Retinal pigment epithelial cell (primary cell): ENCODE results near the gene UBTF.

Experiments used
- DNase-seq: peaks from one replicate; pipeline ENCODE4 v3.0.0-alpha.2; 2010; ENCODE audit warnings: low read depth
- H3K4me3 ChIP-seq: 2 replicates; pipeline ENCODE4 v1.5.1; 2011; ENCODE audit warnings: mild to moderate bottlenecking, low read length, control low read depth, moderate library complexity
- TF ChIP-seq, protein P1 (sequence below): conservative IDR thresholded peaks from 2 replicates; pipeline ENCODE4 v1.5.1; 2011; ENCODE audit warnings: low read depth, low read length, control low read depth, inconsistent platforms

Gene UBTF

GRCh38 chr17:44187131-44187899 lies 32.2 kb downstream of the UBTF start:
- TF ChIP-seq, protein P1, sequence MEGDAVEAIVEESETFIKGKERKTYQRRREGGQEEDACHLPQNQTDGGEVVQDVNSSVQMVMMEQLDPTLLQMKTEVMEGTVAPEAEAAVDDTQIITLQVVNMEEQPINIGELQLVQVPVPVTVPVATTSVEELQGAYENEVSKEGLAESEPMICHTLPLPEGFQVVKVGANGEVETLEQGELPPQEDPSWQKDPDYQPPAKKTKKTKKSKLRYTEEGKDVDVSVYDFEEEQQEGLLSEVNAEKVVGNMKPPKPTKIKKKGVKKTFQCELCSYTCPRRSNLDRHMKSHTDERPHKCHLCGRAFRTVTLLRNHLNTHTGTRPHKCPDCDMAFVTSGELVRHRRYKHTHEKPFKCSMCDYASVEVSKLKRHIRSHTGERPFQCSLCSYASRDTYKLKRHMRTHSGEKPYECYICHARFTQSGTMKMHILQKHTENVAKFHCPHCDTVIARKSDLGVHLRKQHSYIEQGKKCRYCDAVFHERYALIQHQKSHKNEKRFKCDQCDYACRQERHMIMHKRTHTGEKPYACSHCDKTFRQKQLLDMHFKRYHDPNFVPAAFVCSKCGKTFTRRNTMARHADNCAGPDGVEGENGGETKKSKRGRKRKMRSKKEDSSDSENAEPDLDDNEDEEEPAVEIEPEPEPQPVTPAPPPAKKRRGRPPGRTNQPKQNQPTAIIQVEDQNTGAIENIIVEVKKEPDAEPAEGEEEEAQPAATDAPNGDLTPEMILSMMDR = no peak
- no peak for DNase-seq
- peak overlapping the region; percentile 98 for H3K4me3 ChIP-seq

DNA sequence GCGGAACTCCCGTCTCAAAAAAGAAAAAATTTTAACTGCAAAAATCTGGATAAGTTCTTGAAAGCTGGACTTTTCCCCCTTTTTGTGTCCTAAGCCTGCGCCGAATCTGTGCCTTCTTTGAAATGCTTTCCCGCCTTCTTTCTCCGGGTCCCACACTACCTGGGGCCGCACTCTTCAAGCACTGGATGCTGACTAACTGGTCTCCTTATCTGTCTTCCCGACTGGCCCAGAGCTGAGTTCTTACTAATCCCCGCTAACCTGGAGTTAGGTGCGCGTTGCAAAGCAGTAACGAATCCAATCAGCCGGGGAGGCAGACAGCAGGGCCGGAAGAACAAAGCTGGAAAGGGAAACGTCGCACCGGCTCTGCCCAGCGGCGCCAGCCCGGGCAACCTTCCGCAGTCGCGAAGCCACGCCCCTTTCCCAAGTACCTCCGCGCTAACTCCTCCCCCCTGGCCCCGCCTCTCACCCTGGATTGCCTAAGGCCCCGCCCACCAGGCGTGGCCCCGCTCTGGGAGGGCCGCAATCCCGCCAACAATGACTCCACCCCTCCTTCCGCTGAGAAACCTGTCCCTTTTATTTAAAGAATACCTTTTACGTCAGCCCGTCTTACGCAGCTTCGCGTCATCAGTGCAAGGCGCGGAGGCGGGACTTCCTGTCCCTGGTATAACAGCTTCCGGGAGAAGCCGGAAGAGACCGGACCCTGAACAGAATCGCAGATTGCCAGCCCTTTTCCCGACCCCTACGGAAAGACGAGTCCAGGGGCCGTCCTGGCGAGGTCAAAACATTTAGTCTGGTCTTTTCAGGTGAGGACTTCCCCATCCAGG lies 33.0 kb downstream of the UBTF start, which contains the start of gene TMUB2:
Gene TMUB2 (plus strand): TSS at position 666 of the 824 bp plus-strand sequence. CDS start 737 bp downstream, outside the sequence.
- H3K4me3 ChIP-seq = peak within 1 kb of the TSS; percentile 98
- TF ChIP-seq, protein P1 = no peak
- DNase-seq = peak; percentile 97

DNA sequence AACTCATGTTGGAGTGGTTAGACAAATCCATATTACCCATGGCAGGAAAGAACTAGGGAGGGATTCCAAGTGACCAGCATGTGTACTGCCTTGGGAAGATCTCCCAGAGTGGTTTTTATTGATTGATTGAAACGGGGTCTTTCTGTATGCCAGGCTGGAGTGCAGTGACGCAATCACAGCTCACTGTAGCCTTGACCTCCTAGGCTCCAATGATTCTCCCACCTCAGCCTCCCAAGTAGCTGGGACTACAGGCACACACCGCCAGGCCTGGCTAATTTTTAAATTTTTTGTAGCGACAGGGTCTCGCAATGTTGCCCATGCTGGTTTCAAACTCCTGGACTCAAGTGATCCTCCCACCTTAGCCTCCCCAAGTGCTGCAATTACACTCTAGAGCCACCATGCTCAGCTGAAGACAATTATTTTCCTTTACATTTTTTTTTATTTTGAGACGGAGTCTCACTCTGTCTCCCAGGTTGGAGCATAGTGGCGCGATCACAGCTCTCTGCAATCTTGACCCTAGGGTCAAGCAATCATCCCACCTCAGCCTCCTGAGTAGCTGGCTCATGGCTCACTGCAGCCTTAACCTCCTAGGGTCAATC lies 35.2 kb downstream of the UBTF start:
- TF ChIP-seq, protein P1 = no peak
- DNase-seq = no peak
- no peak overlapping the region for H3K4me3 ChIP-seq

GRCh38 chr17:44183024-44183423 lies 36.5 kb downstream of the UBTF start:
- no peak overlapping the region for H3K4me3 ChIP-seq
- DNase-seq = no peak
- TF ChIP-seq, protein P1 = no peak

GRCh38 chr17:44178133-44178532 lies 41.3 kb downstream of the UBTF start:
- no peak overlapping the region for H3K4me3 ChIP-seq
- no peak for DNase-seq
- TF ChIP-seq, protein P1 = no peak

- no peak overlapping the region for H3K4me3 ChIP-seq
- TF ChIP-seq, protein P1 = no peak
- DNase-seq = no peak
These were observed 41.8 kb downstream of the UBTF start for GRCh38 chr17:44177640-44178039.
